HT1080 (cell line): ENCODE data around the gene SPATA24. TPM values are rescaled to one million over a fixed set of nuclear protein-coding genes. Genes with fewer than 3 reads are reported as not detected.
"Not testable (repeated sequence)": the region's sequence is repeated elsewhere in the genome, so short reads cannot be mapped to it uniquely, and the experiment has no call there.

Experiments used
- DNase-seq: peaks from one replicate; pipeline ENCODE4 v3.0.0-alpha.2; 2015; ENCODE audit warnings: low read depth
- total RNA-seq: library from RNA; depleted of rRNA; stranded (reverse); fragments of >200 nt; shearing (Covaris generic); gene quantifications from 2 replicates; pipeline ENCODE4 v1.2.3, GENCODE V29; 2014

The SPATA24 gene
- total RNA-seq, 1 experiment from 2014 or later, result 6.7 TPM

DNA sequence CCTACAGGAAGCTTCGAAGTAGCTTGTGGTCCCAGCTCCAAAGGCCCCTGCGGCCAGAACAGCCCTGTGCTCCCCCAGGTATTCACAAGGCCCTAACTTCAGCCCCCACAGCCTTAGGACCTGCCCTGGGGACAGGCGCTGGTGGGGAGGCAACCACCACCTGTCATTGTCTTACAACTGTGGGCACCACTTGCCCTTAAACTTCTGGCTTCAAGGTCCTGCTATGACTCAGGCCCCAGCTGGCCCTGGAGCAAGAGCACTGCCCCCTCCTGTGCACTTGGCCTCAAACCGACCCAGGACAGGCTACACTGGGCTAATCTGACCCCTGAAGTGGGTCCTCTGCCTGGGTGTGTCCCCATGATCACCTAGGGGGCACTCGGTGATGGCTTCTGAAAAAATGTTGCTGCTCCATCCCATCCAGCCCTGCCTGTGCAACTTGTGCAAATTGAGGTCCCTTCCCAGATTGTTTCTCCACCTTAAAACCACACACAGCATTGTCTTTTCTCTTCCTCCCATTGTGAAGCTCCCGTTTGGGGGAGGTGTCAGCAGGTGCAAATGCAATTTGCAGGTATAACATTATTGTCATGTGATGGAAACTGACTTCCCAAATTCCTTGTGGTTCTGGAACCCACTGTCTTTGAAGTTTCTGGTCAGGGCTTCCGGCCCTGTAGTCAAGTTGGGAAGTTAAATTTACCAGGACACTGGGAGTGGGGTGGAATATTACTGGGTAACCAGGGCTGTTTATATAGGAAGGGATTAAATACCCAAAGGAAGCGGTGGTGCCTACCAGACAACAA lies 7.8 kb downstream of the SPATA24 start:
- DNase-seq, result no peak

DNA sequence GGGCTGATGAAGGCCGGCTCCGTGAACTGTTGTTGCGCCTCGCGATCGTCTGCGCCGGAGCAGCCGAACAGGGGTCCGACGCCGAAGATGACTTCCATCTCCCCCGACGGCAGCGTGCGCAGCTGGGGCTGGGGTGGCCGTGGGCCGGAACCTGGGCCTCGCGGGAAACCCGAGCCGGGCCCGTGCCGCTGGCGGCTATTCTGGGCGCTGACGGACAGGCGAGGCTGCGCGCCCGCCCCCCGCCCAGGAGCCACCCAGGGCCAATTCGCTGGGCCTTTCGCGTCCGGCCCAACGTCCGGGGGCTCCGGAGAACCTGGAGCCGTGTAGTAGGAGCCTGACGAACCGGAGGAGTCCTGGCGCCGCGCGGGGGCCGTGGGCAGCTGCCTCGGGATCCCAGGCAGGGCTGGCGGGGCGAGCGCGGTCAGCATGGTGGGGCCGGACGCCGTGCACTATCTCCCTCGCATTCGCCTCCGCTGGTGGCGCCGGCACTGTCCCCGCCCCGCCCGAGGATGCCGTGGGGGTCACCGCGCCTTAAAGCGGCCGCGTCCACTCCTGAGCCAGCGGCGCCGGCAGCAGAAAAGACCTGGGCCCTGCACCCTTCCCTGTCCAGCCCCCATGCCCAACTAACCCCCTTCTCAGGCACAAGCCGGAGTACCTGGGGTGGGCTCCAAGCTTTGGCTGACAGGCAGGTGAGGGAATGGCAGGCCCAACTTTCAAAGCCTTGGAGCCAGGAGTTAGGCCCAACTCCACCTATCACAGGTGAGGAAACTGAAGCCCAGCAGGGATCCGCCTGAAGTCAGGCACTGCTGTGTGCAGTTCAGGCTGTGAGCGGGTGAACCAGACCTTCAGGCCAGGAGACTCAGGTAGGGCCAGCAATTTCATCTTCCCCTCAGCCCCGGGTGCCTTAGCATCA lies 9.0 kb downstream of the SPATA24 start, which contains the start of gene PROB1:
PROB1 (minus strand) TSS at position 451 of the 913 bp plus-strand sequence; CDS start at position 428, 23 bp downstream.
- DNase-seq, result no peak

DNA sequence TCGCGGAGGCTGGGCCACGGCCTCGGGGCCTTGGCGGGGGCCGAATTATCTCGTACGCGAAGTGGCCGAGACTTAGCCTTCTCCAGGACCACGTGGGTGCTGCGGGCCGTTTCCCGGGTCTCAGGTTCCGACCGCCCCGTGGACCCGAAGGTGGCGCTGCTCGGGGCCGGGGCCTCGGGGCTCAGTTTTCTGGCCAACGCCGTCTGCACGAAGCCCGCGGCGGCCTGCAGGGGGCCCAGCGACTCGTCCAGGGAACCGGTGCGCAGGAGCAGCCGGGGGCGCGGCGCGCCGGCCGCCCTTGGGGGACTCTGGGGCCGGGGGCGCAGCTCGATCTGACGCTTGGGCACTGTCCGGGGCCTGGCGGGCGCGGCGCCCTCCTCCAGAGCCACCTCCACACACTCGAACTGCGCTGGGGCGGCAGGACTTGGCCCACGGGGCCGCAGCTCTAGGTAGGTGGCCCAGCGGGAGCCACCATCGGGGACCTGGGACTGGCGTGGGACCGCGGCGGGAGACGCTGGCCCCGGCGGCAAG lies 9.7 kb downstream of the SPATA24 start:
- DNase-seq, result no peak

DNA sequence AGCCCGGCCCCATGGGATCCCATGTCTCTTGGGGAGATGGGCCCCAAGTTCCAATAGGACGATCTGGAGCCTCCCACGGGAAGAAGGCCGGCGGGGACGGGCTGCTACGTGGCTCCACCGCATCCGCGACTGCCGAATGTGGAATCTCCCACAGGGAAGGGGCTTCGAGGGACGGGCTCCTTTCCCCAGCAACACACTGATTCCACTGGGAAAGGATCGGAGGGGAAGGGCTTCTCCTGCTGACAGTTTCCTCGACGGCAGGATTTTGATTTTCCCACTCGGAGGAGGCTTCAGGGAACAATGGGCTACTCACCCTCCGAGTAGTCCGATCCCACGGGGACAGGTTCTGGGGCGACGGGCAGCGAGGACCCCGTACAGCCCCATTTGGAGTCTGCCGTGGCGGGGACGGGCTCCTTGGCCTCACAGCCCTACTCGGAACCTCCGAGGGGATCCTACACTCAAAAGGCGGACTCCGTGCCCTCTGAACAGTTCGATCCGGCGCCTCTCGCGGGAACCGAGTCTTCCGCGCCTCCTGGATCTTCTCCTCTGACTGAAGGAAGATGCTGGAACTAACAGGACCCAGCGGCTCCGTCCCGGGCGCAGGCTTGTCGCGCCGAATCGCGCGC lies 10.3 kb downstream of the SPATA24 start:
- no peak for DNase-seq

DNA sequence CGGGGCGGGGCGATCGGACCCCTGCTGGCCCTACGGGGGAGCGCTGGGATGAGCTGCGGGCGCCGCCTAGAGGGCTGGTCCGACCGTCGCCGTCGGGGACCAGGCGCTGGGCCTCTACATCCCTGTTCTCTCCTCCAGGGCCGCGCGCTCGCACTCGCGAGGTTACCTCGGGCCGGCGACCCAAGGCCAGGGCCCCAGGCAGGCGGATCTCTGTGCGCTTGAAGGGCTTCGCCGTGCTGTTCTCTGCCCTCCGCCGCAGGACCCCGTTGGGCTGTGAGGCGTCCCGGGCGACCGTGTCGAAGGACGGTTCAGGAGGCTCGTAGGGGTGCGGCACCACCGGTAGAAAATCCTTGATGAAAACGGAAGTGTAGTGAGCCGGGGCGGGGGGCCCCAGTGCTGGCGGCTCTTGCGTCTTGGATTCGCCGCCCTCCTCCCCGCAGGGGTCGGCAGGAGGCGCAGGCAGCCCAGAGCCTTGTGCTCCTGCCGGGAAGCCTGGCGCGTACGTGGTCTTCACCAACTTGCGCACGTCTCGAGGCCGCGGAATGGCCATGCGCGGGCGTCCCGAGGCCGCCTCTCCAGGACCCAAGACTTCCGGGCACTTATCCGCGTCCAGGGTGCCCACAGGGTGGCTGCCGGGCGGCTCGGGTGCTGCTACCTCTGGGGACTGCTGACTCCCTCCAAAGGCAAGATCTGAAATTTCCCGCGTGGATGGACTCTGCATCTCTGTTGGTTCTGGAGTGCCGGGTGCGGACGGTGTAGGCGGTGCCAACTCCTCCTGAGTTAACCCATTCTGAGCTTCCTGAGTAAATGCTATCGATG lies 11.0 kb downstream of the SPATA24 start:
- no peak for DNase-seq

DNA sequence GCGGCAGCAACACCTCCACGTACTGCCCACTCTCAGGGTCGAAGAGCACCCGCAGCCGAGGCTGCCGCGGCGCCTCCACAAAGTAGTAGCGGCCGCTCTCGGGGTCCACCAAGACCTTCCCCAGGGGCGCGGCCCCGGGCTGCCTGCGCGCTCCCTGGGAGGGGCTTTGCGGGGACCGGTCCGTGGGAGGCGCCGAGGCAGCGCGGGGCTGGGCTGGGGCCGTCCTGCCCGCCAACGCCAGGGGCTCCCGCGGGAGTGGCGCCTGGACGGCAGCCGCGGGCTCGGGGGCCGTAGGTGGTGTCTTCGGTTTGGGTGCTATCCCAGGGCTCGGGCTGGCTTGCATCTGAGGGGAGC lies 11.6 kb downstream of the SPATA24 start:
- DNase-seq, result no peak

DNA sequence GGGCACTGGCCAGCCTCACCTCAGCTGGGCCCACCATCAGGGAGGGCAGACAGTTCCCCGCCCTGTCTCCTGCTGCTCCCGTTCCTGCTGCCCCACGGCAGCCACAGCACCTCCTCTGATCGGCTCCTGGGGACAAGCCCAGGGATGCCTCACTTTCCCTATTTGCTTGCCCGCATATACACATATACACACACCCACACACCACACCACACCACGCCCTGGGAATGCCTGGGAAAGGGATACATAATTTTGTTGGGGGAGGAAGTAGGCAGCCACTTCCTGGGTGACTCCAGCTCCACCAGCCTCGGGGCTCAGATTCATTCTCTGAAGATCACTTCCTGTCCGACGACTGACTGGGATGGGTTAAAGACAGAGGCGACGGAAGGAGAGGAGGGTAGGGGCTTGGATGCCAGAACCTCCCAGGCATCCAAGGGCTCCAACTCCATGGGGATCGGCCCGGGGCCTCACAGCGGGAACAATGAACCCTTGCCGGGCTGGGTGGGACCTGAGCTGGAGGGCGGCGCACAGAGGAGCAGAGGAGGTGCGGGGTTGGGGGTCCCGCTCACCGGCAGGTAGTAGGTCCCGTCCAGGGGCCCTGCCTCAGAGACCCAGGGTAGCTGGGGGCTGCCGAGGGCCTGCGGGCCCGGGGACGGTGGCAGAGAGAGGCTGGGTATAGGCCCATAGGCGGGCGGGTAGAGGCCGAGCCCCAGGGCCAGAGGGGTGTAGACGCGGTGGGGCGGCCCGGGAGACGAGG lies 12.1 kb downstream of the SPATA24 start:
- peak; percentile 42 for DNase-seq

DNA sequence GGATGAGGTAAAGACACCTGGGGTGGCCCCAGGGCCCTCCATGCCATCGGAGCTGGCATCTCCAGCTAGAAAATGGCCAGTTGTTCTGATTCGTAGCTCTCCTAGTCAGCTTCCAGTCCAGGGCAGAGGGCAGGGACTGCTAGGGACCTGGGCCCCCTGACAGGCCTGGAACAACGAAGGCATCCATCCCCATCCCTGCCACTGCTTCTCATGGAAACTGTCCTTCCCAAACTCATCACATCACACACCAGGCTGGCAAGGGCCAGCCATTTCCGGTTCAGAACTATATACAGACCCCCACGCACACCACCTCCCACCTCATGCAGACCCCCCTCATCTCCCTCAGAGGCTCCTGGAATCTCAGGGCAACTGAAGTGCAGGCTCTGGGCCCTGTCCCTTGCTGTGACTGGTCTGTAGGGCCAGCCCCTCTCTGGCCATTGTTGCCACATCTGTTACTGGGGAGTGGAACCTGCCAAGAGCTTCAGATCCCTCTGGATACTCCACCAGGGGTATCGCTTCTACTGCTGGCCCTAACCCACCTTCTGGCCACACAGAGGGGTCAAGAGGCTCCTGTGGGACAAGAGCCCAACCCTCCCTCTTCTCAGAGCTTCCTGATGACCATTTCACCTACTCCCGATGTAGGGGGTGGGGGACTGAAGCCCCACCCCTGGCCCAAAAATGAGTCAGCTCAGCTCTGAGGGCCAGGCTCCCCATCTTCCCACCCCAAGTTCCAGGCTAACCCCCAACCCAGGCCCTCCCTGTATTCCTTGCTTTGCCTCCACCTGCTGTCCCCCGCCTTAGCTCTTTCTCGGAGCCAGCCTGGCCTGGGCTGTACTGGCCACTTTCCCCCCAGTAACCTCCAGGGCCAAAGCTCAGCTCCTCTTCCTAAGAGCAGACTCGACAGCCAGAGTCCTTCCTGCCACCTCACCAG lies 13.0 kb downstream of the SPATA24 start:
- DNase-seq, result no peak

DNA sequence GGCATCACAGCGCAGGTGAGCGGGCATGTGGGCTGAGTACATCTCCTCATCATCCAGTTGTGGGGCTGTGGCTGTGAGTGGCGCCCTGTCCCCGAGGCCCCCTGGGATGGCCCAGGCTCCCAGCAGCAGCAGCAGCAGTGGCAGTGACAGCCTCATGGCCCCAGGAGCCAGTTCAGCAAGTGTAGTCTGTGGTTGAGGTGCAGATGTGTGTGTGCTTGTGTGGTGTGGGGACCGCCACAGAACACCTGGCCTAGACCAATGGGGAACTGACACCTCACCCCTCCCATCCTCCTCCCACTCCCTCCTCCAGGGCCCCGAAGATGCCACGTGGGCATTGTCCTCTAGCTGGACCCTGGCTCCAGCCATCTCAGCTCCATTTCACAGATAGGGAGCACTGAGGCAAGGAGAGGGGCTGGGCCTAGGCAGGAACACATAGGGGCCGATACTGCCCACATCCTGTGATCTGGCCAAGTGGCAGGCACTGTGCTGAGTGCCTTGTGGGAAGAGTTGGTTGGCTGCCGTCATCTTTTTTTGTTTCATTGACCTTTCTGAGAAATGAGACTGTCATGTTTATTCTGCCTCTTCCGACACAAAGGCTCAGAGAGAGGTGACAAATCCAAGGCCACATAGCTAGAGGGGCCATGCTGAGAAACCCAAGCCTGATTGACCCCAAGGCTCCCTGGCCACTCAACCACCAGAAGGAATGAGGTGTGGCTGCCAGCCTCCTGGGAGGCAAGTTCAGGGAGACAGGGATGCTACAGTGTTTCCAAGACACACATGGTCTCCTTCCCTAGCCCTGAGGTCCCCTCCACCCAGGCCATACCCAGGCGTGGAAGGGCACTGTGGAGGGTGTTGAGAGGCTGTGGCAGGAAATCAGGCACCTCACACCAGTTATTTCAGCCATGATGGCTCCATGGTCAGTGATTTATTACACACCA lies 13.9 kb downstream of the SPATA24 start, which contains the start of gene MZB1:
MZB1 (minus strand) TSS at position 213 of the 938 bp plus-strand sequence; CDS start at position 156, 57 bp downstream.
- DNase-seq, result no peak

DNA sequence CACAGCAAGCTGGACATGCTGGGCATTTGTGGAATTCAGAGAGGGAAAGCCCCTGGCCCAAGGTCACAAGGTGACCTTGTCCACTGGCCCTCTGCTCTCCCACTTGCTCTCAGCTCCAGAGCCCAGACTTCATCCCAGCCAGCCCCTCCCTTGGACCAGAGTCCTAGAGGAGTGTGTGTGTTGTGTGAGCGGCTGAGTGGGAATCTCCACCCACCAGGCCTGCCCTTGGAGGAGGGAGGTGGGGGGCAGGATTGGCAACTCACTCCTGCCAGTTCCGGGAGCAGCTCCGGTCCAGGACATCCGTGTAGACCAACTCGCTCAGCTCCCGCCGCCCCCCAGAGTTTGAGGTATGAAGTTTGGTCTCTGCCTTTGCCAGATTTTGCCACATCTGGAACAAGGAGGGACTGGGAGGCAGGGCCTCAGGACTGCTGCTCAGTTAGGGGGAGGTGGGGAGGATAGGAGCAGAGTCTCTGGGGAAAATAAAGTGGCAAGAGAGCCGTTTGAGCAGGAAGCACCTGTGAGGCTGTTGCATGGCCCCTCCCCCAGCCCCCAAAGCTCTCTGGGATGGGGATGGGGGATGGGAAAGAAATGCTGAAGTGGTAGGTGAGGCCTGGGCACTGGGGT lies 15.6 kb downstream of the SPATA24 start:
- DNase-seq, result no peak

DNA sequence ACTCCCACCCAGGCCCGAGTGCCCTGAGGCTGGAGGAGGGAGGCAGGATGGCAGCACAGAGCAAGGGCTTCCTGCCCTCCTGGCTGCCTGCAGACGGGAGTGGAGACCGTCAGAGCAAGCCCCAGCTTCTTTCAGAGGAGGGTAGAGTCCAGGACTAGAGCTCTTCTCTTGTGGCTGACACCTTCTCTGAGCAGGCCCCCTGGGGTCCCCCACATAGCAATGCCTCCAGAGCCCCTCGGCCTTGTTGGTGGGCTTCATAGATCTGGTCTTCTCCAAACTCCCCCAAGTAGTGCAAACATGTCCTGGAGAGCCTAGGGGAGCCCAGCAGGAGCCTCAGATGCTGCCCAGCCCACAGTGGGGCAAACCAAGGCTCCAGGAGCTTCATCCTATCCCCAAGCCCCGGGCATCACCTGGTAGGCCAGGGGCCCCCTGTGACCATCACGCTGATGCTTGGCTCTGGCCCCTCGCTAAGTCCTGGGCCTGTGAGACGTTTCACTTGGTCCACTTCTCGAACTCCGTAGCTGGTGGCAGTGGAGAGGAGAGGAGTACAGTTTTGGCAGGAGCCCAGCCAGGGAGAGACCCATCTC lies 16.2 kb downstream of the SPATA24 start:
- no peak for DNase-seq

DNA sequence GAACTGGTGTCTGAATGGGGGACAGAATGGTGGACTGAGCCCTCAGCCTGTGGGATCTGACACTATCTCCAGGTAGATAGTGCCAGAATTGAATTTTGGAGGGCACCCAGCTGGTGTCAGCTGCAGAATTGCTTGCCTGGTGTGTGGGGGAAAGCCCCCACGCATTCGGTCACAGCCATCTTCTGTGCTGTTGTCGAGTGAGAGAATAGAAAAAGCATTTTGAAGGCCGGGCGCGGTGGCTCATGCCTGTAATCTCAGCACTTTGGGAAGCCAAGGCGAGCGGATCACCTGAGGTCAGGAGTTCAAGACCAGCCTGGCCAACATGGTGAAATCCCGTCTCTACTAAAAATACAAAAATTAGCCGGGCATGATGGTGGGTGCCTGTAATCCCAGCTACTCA lies 16.9 kb downstream of the SPATA24 start:
- not testable (repeated sequence) for DNase-seq

DNA sequence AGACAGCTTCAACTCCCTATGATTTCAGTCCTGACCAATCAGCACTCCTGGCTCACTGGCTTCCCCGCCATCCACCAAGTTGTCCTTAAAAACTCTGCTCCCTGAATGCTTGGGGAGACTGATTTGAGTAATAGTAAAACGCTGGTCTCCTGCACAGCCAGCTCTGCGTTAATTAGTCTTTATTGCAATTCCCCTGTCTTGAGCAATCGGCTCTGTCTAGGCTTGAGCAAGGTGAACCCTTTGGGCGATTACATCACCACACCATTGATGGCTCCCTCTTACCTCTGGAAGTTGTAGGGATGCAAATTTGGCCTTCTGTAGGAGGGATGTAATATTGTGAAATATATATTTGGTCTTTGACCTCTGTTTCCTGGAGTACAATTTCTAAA lies 17.8 kb downstream of the SPATA24 start:
- no peak for DNase-seq

DNA sequence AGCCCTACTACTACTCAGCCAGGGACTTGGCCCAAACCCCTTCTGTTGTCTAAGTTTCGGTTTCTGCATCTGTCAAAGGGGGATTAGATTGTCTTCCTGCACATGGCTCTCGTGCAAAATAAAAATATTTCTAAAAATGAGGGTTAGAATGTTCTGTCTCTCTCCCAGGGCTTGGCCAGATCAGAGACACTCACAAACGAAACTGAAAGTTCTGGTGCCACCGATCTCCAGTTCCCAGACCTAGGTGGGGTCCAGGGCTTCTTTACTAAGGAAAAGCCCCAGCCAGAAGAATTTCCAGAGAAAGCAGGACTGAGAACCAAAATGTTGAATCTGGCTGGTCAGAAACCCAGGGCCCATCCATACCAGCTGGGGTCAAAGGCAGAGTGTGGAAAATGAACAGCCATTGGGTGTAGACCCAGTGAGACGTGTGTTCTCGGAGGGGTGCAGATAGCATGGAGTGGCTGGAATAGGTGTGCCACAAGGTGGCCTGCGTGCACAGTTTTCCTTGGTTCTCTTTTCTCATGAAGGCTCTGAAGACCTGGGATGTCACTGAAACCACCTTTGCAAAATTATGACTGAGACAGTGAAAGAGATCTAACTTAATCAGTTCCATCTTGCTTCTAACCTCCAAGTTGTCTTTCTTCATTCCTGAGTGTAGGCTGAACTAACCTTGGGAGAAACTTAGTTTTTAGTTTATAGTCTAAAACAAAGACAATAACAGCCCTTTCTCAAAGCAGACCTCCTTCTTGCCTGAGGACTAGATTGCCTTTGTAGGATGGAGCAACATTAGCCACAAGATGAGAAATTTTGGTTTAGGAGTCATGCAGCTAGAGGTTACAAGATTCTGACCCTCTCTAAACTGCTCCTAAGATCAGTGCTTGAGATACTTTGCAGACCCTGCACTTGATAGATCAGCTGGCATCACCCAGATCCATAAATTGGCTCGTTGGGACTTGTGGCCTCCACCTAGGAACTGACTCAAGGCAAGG lies 18.5 kb downstream of the SPATA24 start:
- peak; percentile 71 for DNase-seq

DNA sequence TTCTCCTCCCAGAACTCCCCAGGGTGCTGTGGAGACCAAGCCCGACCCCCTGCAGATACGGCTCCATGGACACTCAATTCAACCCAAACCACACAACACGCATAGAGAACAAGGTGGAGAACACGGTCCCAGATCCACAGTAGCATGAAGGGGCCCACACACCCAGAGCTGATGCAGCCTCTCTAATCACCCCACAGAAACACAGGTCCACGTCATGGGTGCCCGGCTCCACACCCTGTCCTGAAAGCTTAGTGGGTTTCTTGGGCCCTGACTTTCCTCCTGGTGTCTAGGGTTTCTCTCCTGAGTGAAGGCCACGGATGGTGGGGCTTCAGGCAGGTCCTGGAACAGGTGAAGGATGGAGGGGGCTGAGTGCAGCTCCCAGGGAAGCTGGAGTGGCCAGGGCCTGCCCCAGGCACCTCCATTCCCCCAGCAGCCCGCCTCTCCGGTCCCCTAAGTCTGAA lies 19.3 kb downstream of the SPATA24 start:
- no peak for DNase-seq
